ENCODE data around the gene SERGEF.

Gene SERGEF

GRCh38 chr11:17807034-17807433, 205.8 kb downstream of the SERGEF start:
- no peak for ATAC-seq

GRCh38 chr11:17805873-17806272, 207.0 kb downstream of the SERGEF start:
- no peak for ATAC-seq

GRCh38 chr11:17805043-17805442, 207.8 kb downstream of the SERGEF start:
- ATAC-seq: no peak

GRCh38 chr11:17803754-17804334, 209.0 kb downstream of the SERGEF start:
- ATAC-seq: no peak

- ATAC-seq: no peak
Measured at GRCh38 chr11:17802491-17802890, 210.4 kb downstream of the SERGEF start.

GRCh38 chr11:17801166-17801565, 211.7 kb downstream of the SERGEF start:
- ATAC-seq: no peak

- no peak for ATAC-seq
Measured at GRCh38 chr11:17799147-17799546, 213.7 kb downstream of the SERGEF start.

- no peak for ATAC-seq
Measured at GRCh38 chr11:17798716-17799115, 214.1 kb downstream of the SERGEF start.

GRCh38 chr11:17798253-17798652, 214.6 kb downstream of the SERGEF start:
- no peak for ATAC-seq

- ATAC-seq: no peak
Measured at GRCh38 chr11:17796154-17796553, 216.7 kb downstream of the SERGEF start.

GRCh38 chr11:17794981-17795380, 217.9 kb downstream of the SERGEF start:
- no peak for ATAC-seq

- ATAC-seq: no peak
Measured at GRCh38 chr11:17793642-17794170, 219.1 kb downstream of the SERGEF start.

- no peak for ATAC-seq
Measured at GRCh38 chr11:17792161-17792560, 220.7 kb downstream of the SERGEF start.

GRCh38 chr11:17791144-17791543, 221.7 kb downstream of the SERGEF start:
- no peak for ATAC-seq

- no peak for ATAC-seq
Measured at GRCh38 chr11:17790453-17790852, 222.4 kb downstream of the SERGEF start.

- ATAC-seq: no peak
Measured at GRCh38 chr11:17788084-17788483, 224.8 kb downstream of the SERGEF start.

- no peak for ATAC-seq
Measured at GRCh38 chr11:17786824-17787525, 225.9 kb downstream of the SERGEF start.

GRCh38 chr11:17783878-17784277, 229.0 kb downstream of the SERGEF start:
- ATAC-seq: no peak

- ATAC-seq: no peak
Measured at GRCh38 chr11:17782603-17783337, 230.1 kb downstream of the SERGEF start.

- ATAC-seq: no peak
Measured at GRCh38 chr11:17782145-17782544, 230.7 kb downstream of the SERGEF start.

- no peak for ATAC-seq
Measured at GRCh38 chr11:17781626-17782025, 231.2 kb downstream of the SERGEF start.

GRCh38 chr11:17781221-17781620, 231.6 kb downstream of the SERGEF start:
- no peak for ATAC-seq

- no peak for ATAC-seq
Measured at GRCh38 chr11:17780668-17781067, 232.2 kb downstream of the SERGEF start.

Data from activated CD4-positive, CD25-positive, alpha-beta regulatory T cell treated with anti-CD3 and anti-CD28 coated beads, Interleukin-2, amount 50 U/mL, for 24 hours (primary cell).